ENCODE results near the gene PPM1D. TPM values are rescaled to one million over a fixed set of nuclear protein-coding genes. Genes with fewer than 3 reads are reported as not detected.
A peak's percentile ranks its signal among the peaks of the same experiment; 100 is the strongest.

PPM1D gene
- total and polyA plus RNA-seq, 2 of the 13 experiments (the other 11 are each of a cell fraction or from before 2014, with no cell fraction given): 8.0 to 26.2 TPM

DNA sequence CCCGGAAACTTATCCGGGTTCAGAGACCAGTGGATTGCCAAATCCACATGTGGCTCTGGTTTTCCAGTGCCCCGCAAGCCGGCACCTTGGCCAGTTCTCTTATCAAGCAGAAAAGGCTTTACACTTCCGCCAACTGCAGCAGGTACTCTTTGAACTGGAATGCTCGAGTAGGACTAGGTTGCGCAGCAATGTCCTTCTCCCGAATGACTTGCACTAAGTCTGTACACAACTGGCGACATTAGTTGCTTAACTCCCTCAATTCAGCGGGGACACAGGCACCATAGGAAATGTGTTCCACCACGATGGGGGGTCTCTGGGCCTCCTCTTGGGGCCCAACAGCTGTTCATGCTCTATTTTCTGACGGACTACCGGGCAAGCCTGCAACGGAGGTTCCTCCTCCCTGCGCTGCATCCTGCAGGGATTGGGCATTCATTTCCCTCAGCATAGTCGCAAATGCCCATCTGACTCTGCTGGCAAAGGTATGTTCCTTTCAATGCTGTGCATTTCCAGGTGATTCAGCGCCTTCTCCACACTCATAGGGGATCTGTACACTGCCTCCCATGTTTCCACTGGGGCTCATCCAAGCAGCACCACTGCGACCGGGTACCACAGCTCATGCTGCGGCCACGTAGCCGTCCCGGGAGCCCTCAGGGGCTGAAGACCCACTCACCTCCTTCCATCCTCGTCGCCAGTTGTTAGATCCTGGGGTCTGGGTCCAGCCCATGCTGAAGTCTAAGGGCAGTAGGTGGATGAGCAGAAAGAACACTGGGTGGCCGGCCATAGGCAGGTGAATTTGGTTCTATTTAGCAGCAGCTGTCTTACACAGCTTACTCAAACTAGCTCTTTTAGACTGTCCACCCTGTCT, 39.8 kb upstream of the PPM1D start (continued):
- TF ChIP-seq ZSCAN5A (CRISPR knock-in tag; IDR thresholded peaks at IDR 0.05; ENCODE audit: borderline replicate concordance) (0 out of 2 replicates have a peak, but pooled peaks have one; percentile 20), ZNF205 (CRISPR knock-in tag; IDR thresholded peaks at IDR 0.05) (peak; percentile 52; the same call in 1 of the 2 replicates), ZNF580 (CRISPR knock-in tag; IDR thresholded peaks at IDR 0.05; ENCODE audit: borderline replicate concordance, low read depth) (peak; percentile 14; the same call in 1 of the 2 replicates), NFYB (CRISPR knock-in tag; IDR thresholded peaks at IDR 0.05) (no peak; the same call in 1 of the 2 replicates), ZNF775 (CRISPR knock-in tag; IDR thresholded peaks at IDR 0.05; ENCODE audit: borderline replicate concordance) (no peak), CAMTA2 (CRISPR knock-in tag; IDR thresholded peaks at IDR 0.05; ENCODE audit: borderline replicate concordance) (no peak), XBP1 (CRISPR knock-in tag; IDR thresholded peaks at IDR 0.05) (no peak), ZNF740 (CRISPR knock-in tag; IDR thresholded peaks at IDR 0.05) (no peak), KAT8 (CRISPR knock-in tag; IDR thresholded peaks at IDR 0.05) (peak; percentile 83), NAIF1 (CRISPR knock-in tag; IDR thresholded peaks at IDR 0.05; ENCODE audit: borderline replicate concordance) (0 out of 2 replicates have a peak, but pooled peaks have one; percentile 14), ZSCAN21 (CRISPR knock-in tag; IDR thresholded peaks at IDR 0.05; ENCODE audit: borderline replicate concordance) (peak; percentile 76), ZNF296 (CRISPR knock-in tag; conservative IDR thresholded peaks at IDR 0.05) (0 out of 2 replicates have a peak, but pooled peaks have one; percentile 69), SALL1 (CRISPR knock-in tag; IDR thresholded peaks at IDR 0.05) (peak; percentile 76), ZBTB42 (CRISPR knock-in tag; IDR thresholded peaks at IDR 0.05) (no peak), ZFY (CRISPR knock-in tag; IDR thresholded peaks at IDR 0.05) (peak; percentile 65)
- TF ChIP-seq, protein P1, sequence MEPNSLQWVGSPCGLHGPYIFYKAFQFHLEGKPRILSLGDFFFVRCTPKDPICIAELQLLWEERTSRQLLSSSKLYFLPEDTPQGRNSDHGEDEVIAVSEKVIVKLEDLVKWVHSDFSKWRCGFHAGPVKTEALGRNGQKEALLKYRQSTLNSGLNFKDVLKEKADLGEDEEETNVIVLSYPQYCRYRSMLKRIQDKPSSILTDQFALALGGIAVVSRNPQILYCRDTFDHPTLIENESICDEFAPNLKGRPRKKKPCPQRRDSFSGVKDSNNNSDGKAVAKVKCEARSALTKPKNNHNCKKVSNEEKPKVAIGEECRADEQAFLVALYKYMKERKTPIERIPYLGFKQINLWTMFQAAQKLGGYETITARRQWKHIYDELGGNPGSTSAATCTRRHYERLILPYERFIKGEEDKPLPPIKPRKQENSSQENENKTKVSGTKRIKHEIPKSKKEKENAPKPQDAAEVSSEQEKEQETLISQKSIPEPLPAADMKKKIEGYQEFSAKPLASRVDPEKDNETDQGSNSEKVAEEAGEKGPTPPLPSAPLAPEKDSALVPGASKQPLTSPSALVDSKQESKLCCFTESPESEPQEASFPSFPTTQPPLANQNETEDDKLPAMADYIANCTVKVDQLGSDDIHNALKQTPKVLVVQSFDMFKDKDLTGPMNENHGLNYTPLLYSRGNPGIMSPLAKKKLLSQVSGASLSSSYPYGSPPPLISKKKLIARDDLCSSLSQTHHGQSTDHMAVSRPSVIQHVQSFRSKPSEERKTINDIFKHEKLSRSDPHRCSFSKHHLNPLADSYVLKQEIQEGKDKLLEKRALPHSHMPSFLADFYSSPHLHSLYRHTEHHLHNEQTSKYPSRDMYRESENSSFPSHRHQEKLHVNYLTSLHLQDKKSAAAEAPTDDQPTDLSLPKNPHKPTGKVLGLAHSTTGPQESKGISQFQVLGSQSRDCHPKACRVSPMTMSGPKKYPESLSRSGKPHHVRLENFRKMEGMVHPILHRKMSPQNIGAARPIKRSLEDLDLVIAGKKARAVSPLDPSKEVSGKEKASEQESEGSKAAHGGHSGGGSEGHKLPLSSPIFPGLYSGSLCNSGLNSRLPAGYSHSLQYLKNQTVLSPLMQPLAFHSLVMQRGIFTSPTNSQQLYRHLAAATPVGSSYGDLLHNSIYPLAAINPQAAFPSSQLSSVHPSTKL (CRISPR knock-in tag; IDR thresholded peaks at IDR 0.05): peak; percentile 85

Measured in HepG2 (cell line).